Sigmoid colon (tissue), 4 donors: Measurements from ENCODE around the gene AGA.

Source experiments
- EP300 ChIP-seq, 4 donors: sonication (generic); formaldehyde crosslinking; IDR thresholded peaks; one replicate each; pipeline ENCODE4 v1.6.1; 2017; ENCODE audit warnings: antibody characterized with exemption in 4 of 4
- POLR2A ChIP-seq, 2 donors: fragments of 450-650 bp; IDR thresholded peaks; one replicate each; pipeline ENCODE4 v1.6.1; 2016; ENCODE audit warnings: antibody characterized with exemption in 2 of 2, mild to moderate bottlenecking in 2 of 2, moderate library complexity in 2 of 2
- POLR2AphosphoS5 ChIP-seq, 4 donors: sonication (generic); formaldehyde crosslinking; IDR thresholded peaks; one replicate each; pipeline ENCODE4 v1.6.1; 2017; ENCODE audit warnings: antibody characterized with exemption in 4 of 4
- TF ChIP-seq, protein P1 (sequence below), 4 experiments: fragments of 450-650 bp in 3 of 4; fragments of 200-600 bp in 1 of 4; IDR thresholded peaks; one replicate each; pipeline ENCODE4 v1.5.1; 2016 to 2019; ENCODE audit warnings: antibody characterized with exemption in 4 of 4, mild to moderate bottlenecking in 3 of 4, moderate library complexity in 2 of 4

DNA sequence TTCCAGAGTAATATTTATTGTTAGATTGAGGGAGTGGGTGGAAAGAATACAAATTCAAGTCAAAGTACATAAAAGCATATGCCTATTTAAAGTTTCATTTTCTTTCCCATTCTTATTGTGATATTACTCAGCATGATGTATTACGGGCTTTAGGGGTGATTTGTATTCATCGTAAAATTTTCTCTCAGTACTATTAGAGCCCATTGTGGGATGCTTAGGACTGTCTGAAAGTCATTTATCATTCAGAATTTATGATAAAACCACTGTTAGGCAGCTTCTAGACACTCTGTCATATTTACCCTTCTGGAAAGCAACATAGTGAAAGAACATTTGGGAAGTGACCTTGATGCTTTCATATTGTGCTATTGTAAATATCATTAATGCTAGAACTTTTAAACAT, 45.9 kb downstream of the AGA start:
- TF ChIP-seq POLR2AphosphoS5 (IDR thresholded peaks at IDR 0.05) (no peak), POLR2A (IDR thresholded peaks at IDR 0.05) (no peak), EP300 (IDR thresholded peaks at IDR 0.05) (no peak)
- TF ChIP-seq, protein P1, sequence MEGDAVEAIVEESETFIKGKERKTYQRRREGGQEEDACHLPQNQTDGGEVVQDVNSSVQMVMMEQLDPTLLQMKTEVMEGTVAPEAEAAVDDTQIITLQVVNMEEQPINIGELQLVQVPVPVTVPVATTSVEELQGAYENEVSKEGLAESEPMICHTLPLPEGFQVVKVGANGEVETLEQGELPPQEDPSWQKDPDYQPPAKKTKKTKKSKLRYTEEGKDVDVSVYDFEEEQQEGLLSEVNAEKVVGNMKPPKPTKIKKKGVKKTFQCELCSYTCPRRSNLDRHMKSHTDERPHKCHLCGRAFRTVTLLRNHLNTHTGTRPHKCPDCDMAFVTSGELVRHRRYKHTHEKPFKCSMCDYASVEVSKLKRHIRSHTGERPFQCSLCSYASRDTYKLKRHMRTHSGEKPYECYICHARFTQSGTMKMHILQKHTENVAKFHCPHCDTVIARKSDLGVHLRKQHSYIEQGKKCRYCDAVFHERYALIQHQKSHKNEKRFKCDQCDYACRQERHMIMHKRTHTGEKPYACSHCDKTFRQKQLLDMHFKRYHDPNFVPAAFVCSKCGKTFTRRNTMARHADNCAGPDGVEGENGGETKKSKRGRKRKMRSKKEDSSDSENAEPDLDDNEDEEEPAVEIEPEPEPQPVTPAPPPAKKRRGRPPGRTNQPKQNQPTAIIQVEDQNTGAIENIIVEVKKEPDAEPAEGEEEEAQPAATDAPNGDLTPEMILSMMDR (IDR thresholded peaks at IDR 0.05): no peak
